Naive thymus-derived CD8-positive, alpha-beta T cell (primary cell): ENCODE data around the gene GRIK4. TPM values are rescaled to one million over a fixed set of nuclear protein-coding genes. Genes with fewer than 3 reads are reported as not detected.
"Not testable (repeated sequence)": the region's sequence is repeated elsewhere in the genome, so short reads cannot be mapped to it uniquely, and the experiment has no call there.

Source experiments
- ATAC-seq, 2 donors: fragments of 150-1000 bp; cut with Tn5 transposase in 1 of 2; sonication (Bioruptor Pico), chemical (Tn5 transposase) in 1 of 2; 1 replicate in 1 of 2; 2 replicates in 1 of 2; pipeline ENCODE4 v1.10.0; 2021; ENCODE audit warnings: mild to moderate bottlenecking in 2 of 2, moderate library complexity in 2 of 2
- POLR2A ChIA-PET: fragments of 350-600 bp; sonication (Branson Sonifier 250); formaldehyde crosslinking; loops from one replicate; lab custom pipeline; 2021; ENCODE audit warnings: antibody characterized with exemption; lab: Charles Lee
- DNase-seq, 10 donors: peaks; one replicate each; pipeline versions ENCODE4 v3.0.0 to v3.0.0-alpha.2; 2020 to 2022
- H3K27ac Mint-ChIP-seq, 10 donors: one replicate each; pipeline ENCODE4 v1.8.0; 2020 to 2022; ENCODE audit warnings: mild to moderate bottlenecking in 10 of 10, mixed read lengths in 10 of 10, moderate library complexity in 4 of 10, inconsistent platforms in 1 of 10
- H3K27me3 Mint-ChIP-seq, 5 donors: one replicate each; pipeline ENCODE4 v1.8.0; 2021 to 2022; ENCODE audit warnings: mixed read lengths in 5 of 5
- H3K36me3 Mint-ChIP-seq, 3 donors: one replicate each; pipeline ENCODE4 v1.8.0; 2020 to 2022; ENCODE audit warnings: mixed read lengths in 3 of 3, mild to moderate bottlenecking in 2 of 3, inconsistent platforms in 1 of 3
- H3K4me1 Mint-ChIP-seq, 4 donors: one replicate each; pipeline ENCODE4 v1.8.0; 2021 to 2022; ENCODE audit warnings: mixed read lengths in 4 of 4
- H3K4me3 Mint-ChIP-seq, 10 donors: one replicate each; pipeline ENCODE4 v1.8.0; 2020 to 2022; ENCODE audit warnings: mild to moderate bottlenecking in 10 of 10, mixed read lengths in 10 of 10, moderate library complexity in 6 of 10, inconsistent platforms in 1 of 10
- H3K9me3 Mint-ChIP-seq, 9 donors: one replicate each; pipeline ENCODE4 v1.8.0; 2020 to 2022; ENCODE audit warnings: mixed read lengths in 9 of 9, mild to moderate bottlenecking in 3 of 9, inconsistent platforms in 1 of 9, moderate library complexity in 1 of 9
- polyA plus RNA-seq, 3 donors: library from polyadenylated mRNA; unstranded; fragments of 300-500 nt; fragmentation: Illumina TruSeq; gene quantifications; one replicate each; pipeline ENCODE4 v1.2.3, GENCODE V29; 2021
- total RNA-seq, 8 experiments: library from RNA in 2 of 8; stranded (reverse) in 2 of 8; gene quantifications; one replicate each; pipeline ENCODE4 v1.2.3 and lab custom pipeline; 2021 to 2026

GRIK4 gene
- total and polyA plus RNA-seq, 5 experiments from 2014 or later: not detected

- POLR2A ChIA-PET: no interaction called here
- H3K27me3 Mint-ChIP-seq: peaks cover 5 to 36% (median 12%) of the 10 kb centered on the region in 5 donors
- no peak for DNase-seq
- no peak overlapping the region for H3K27ac Mint-ChIP-seq
- no peak for ATAC-seq
- H3K9me3 Mint-ChIP-seq: no peaks in the 10 kb centered on the region
- no peaks in the 10 kb centered on the region for H3K36me3 Mint-ChIP-seq
- H3K4me3 Mint-ChIP-seq: no peak overlapping the region
- H3K4me1 Mint-ChIP-seq: no peaks in the 10 kb centered on the region
These were observed 17.0 kb upstream of the GRIK4 start for GRCh38 chr11:120494595-120494994.

GRCh38 chr11:120499088-120499487 lies 12.5 kb upstream of the GRIK4 start:
- H3K27me3 Mint-ChIP-seq: peaks cover 28 to 70% (median 33%) of the 10 kb centered on the region in 5 donors
- no peak for DNase-seq
- ATAC-seq: no peak
- H3K9me3 Mint-ChIP-seq: no peaks in the 10 kb centered on the region
- no peaks in the 10 kb centered on the region for H3K36me3 Mint-ChIP-seq
- no peaks in the 10 kb centered on the region for H3K4me1 Mint-ChIP-seq
- POLR2A ChIA-PET: no interaction called here
- no peak overlapping the region for H3K4me3 Mint-ChIP-seq
- no peak overlapping the region for H3K27ac Mint-ChIP-seq

- H3K27me3 Mint-ChIP-seq: peaks cover 29 to 70% (median 39%) of the 10 kb centered on the region in 5 donors
- no peaks in the 10 kb centered on the region for H3K36me3 Mint-ChIP-seq
- DNase-seq: no peak
- no peak overlapping the region for H3K4me3 Mint-ChIP-seq
- POLR2A ChIA-PET: no interaction called here
- no peaks in the 10 kb centered on the region for H3K9me3 Mint-ChIP-seq
- ATAC-seq: no peak
- no peaks in the 10 kb centered on the region for H3K4me1 Mint-ChIP-seq
- no peak overlapping the region for H3K27ac Mint-ChIP-seq
These were observed 11.7 kb upstream of the GRIK4 start for GRCh38 chr11:120499859-120500258.

GRCh38 chr11:120500414-120501071 lies 11.0 kb upstream of the GRIK4 start:
- H3K27ac Mint-ChIP-seq: no peak overlapping the region

GRCh38 chr11:120501440-120501839 lies 10.1 kb upstream of the GRIK4 start:
- Mint-ChIP-seq H3K27ac (no peak overlapping the region), H3K27me3 (peaks cover 34 to 70% (median 45%) of the 10 kb centered on the region in 5 donors), H3K4me3 (no peak overlapping the region), H3K9me3 (no peaks in the 10 kb centered on the region), H3K36me3 (no peaks in the 10 kb centered on the region), H3K4me1 (no peaks in the 10 kb centered on the region)
- POLR2A ChIA-PET: no interaction called here
- no peak for DNase-seq
- ATAC-seq: no peak

More at GRCh38 chr11:120500414-120501071, 11.0 kb upstream of the GRIK4 start:
- DNase-seq (no peak), ATAC-seq (no peak)
- Mint-ChIP-seq H3K4me3 (no peak overlapping the region), H3K4me1 (no peaks in the 10 kb centered on the region), H3K27me3 (peaks cover 29 to 70% (median 38%) of the 10 kb centered on the region in 5 donors), H3K9me3 (no peaks in the 10 kb centered on the region), H3K36me3 (no peaks in the 10 kb centered on the region)
- POLR2A ChIA-PET: no interaction called here

- no peaks in the 10 kb centered on the region for H3K36me3 Mint-ChIP-seq
These were observed 9.4 kb upstream of the GRIK4 start for GRCh38 chr11:120501976-120502755.

GRCh38 chr11:120503529-120503928 lies 8.0 kb upstream of the GRIK4 start:
- DNase-seq, H3K4me1 Mint-ChIP-seq, H3K9me3 Mint-ChIP-seq, POLR2A ChIA-PET, ATAC-seq, H3K27ac Mint-ChIP-seq, H3K36me3 Mint-ChIP-seq, H3K4me3 Mint-ChIP-seq: not testable (repeated sequence)
- peaks cover 37 to 82% (median 59%) of the 10 kb centered on the region in 5 donors for H3K27me3 Mint-ChIP-seq

More at GRCh38 chr11:120501976-120502755, 9.4 kb upstream of the GRIK4 start:
- Mint-ChIP-seq H3K27me3 (peaks cover 35 to 71% (median 51%) of the 10 kb centered on the region in 5 donors), H3K27ac (no peak overlapping the region), H3K4me3 (no peak overlapping the region), H3K9me3 (no peaks in the 10 kb centered on the region), H3K4me1 (no peaks in the 10 kb centered on the region)
- no peak for DNase-seq
- no peak for ATAC-seq
- POLR2A ChIA-PET: no interaction called here

- ATAC-seq: no peak
- H3K9me3 Mint-ChIP-seq: peaks cover 0 to 2% (median 0%) of the 10 kb centered on the region in 9 donors
- DNase-seq: no peak
- POLR2A ChIA-PET: no interaction called here
- no peaks in the 10 kb centered on the region for H3K36me3 Mint-ChIP-seq
- peaks cover 0 to 1% (median 1%) of the 10 kb centered on the region in 4 donors for H3K4me1 Mint-ChIP-seq
- H3K27ac Mint-ChIP-seq: no peak overlapping the region
- H3K4me3 Mint-ChIP-seq: no peak overlapping the region
- H3K27me3 Mint-ChIP-seq: peaks cover 47 to 94% (median 71%) of the 10 kb centered on the region in 5 donors
These were observed 5.6 kb upstream of the GRIK4 start for GRCh38 chr11:120505801-120506425.

- Mint-ChIP-seq H3K9me3 (peaks cover 0 to 2% (median 0%) of the 10 kb centered on the region in 9 donors), H3K27me3 (peaks cover 44 to 90% (median 62%) of the 10 kb centered on the region in 5 donors), H3K4me1 (peaks cover 0 to 5% (median 3%) of the 10 kb centered on the region in 4 donors), H3K36me3 (no peaks in the 10 kb centered on the region), H3K27ac (peak overlapping the region in 1 of 10 donors; percentile 54), H3K4me3 (peak overlapping the region in 2 of 10 donors; percentile 29 to 55)
- POLR2A ChIA-PET: no interaction called here
- no peak for DNase-seq
- no peak for ATAC-seq
These were observed 2.0 kb upstream of the GRIK4 start for GRCh38 chr11:120509346-120510053.

- ATAC-seq: no peak
These were observed 987 bp upstream of the GRIK4 start for GRCh38 chr11:120510406-120511115.

GRCh38 chr11:120511820-120512738 lies 531 bp downstream of the GRIK4 start:
- ATAC-seq (no peak), DNase-seq (no peak)
- H3K4me3 Mint-ChIP-seq: peak overlapping the region in 7 of 10 donors; percentile 24 to 70 (median 46)
- POLR2A ChIA-PET: no interaction called here
- H3K4me1 Mint-ChIP-seq: peaks cover 3 to 6% (median 4%) of the 10 kb centered on the region in 4 donors
- H3K36me3 Mint-ChIP-seq: no peaks in the 10 kb centered on the region
- peaks cover 49 to 90% (median 65%) of the 10 kb centered on the region in 5 donors for H3K27me3 Mint-ChIP-seq
- peaks cover 0 to 2% (median 0%) of the 10 kb centered on the region in 9 donors for H3K9me3 Mint-ChIP-seq
- H3K27ac Mint-ChIP-seq: no peak overlapping the region

More at GRCh38 chr11:120510406-120511115, 987 bp upstream of the GRIK4 start:
- peak overlapping the region in 7 of 10 donors; percentile 29 to 72 (median 62) for H3K4me3 Mint-ChIP-seq
- H3K9me3 Mint-ChIP-seq: peaks cover 0 to 2% (median 0%) of the 10 kb centered on the region in 9 donors
- H3K36me3 Mint-ChIP-seq: no peaks in the 10 kb centered on the region
- H3K27me3 Mint-ChIP-seq: peaks cover 53 to 90% (median 66%) of the 10 kb centered on the region in 5 donors
- DNase-seq: no peak
- H3K4me1 Mint-ChIP-seq: peaks cover 0 to 5% (median 3%) of the 10 kb centered on the region in 4 donors
- POLR2A ChIA-PET: no interaction called here
- peak overlapping the region in 1 of 10 donors; percentile 15 for H3K27ac Mint-ChIP-seq
